ENCODE measurements around the gene CMIP.
"Not testable (repeated sequence)": the region's sequence is repeated elsewhere in the genome, so short reads cannot be mapped to it uniquely, and the experiment has no call there.

CMIP gene

DNA sequence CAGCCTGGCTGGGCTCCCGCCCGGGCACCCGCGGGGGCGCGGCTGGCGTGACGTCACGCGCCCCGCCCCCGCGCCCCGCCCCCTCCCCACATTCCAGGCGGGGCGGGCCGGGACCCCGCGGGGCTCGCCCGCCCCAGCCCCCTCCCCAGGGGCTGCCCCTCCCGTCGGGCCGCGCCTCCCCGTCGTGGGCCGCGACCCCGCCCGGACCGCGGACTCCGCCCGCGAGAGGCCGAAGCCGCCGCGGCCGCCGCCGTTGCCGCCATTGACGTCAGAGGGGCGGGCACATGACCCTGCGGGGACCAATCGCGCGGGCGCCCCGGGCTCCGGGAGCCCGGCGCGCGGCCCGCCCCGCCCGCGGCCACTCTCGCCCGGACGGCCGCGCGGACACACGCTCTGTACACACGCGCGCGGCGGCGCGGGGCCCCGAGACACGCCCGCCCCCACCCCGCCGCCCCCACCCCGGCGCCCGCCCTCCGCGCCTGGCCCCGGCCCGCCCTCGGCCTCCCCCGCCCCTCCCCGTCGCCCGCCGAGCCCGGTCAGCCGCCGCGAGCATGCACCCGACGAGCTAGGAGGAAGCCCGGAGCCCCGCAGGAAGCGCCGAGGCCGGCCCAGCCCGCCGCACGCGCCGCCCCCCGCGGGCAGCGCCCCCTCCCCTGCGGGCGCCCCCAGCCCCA is at the start of gene CMIP:
Gene CMIP, plus strand, starts transcription at position 361 of the 674 bp plus-strand sequence.
- DNase-seq (ENCODE audit: low read depth in 3 of 3), result peak; percentile 53 to 69 (median 53)

- DNase-seq (ENCODE audit: low read depth in 3 of 3), result no peak
These were observed 49.5 kb upstream of the CMIP start for GRCh38 chr16:81394966-81395655.

GRCh38 chr16:81397058-81397878 is 47.3 kb upstream of the CMIP start:
- DNase-seq (ENCODE audit: low read depth in 3 of 3), result no peak

- DNase-seq (ENCODE audit: low read depth in 3 of 3), result no peak
These were observed 46.6 kb upstream of the CMIP start for GRCh38 chr16:81397879-81398520.

DNA sequence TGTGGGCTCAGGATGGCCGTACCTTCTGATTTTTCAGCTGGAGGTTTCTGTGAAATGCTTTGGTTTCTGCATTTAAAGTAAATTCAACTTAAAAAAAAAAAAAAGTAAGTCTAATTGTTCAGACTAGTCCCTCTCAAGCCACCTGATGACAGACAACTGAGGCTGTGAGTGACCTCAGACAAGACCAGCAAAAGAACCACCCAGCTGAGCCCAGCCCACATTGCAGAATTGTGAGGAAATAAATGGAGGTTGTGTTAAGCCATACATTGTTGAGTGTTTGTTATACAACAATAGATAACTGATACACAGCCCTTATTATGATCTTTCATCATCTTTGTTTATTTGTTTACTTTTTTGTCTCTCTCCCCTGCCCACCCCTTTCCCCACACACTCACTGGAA is 44.7 kb upstream of the CMIP start:
- no peak for DNase-seq (ENCODE audit: low read depth in 3 of 3)

- DNase-seq (ENCODE audit: low read depth in 3 of 3), result no peak
These were observed 43.3 kb upstream of the CMIP start for GRCh38 chr16:81401035-81401950.

GRCh38 chr16:81403208-81403600 is 41.4 kb upstream of the CMIP start:
- no peak for DNase-seq (ENCODE audit: low read depth in 3 of 3)

- peak; percentile 60 to 76 (median 68) for DNase-seq (ENCODE audit: low read depth in 3 of 3)
These were observed 40.8 kb upstream of the CMIP start for GRCh38 chr16:81403601-81404391.

GRCh38 chr16:81405002-81405401 is 39.6 kb upstream of the CMIP start:
- DNase-seq (ENCODE audit: low read depth in 3 of 3), result not testable (repeated sequence)

DNA sequence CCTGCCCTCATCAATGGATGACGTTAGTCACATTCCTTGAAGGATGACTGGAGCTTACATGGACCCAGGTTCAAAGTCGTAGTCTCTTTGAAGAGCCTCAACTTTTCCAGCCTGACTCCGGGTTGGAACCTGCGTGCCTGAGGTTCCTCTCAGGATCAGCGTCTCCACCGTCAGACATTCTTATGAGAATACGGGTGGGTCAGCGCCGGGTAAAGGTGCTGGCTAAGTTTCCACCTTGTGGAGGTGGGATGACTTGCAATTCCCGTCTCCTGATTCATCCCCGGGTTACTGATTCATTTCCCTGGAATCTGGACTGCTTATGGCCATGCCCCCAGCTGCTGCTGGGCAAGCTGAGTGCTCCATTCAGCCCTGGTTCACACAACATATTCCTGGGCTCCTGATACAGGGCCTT is 38.9 kb upstream of the CMIP start:
- DNase-seq (ENCODE audit: low read depth in 3 of 3), result no peak

- no peak for DNase-seq (ENCODE audit: low read depth in 3 of 3)
These were observed 36.1 kb upstream of the CMIP start for GRCh38 chr16:81408409-81408950.

DNA sequence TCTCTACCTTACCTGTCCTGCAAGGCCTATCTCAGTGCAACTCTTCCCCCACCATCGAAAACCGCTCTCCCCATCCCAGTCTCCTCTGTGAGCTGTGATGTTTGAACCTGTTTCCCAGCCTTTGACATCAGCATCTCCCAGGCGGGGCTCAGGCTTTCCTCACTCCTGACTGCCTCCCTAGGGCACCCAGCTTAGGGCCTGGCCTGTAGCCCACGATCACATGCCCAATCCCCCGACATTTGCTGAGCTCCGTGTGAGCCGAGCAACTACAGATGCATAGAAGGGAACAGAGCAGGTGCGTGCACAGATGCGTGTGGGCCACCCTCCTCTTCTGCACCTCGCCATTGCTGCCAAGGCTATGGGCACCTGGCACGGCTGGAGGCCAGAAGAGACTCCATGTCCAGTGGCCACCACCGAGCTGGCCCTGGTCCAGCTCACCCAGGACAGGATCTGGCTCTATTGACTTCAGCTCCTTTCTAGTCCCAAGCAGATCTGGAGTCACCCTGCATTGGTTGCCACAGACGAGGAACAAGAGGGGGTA is 35.5 kb upstream of the CMIP start:
- DNase-seq (ENCODE audit: low read depth in 3 of 3), result no peak

- DNase-seq (ENCODE audit: low read depth in 3 of 3), result no peak
These were observed 33.8 kb upstream of the CMIP start for GRCh38 chr16:81410643-81411293.

- no peak for DNase-seq (ENCODE audit: low read depth in 3 of 3)
These were observed 31.2 kb upstream of the CMIP start for GRCh38 chr16:81413245-81413990.

DNA sequence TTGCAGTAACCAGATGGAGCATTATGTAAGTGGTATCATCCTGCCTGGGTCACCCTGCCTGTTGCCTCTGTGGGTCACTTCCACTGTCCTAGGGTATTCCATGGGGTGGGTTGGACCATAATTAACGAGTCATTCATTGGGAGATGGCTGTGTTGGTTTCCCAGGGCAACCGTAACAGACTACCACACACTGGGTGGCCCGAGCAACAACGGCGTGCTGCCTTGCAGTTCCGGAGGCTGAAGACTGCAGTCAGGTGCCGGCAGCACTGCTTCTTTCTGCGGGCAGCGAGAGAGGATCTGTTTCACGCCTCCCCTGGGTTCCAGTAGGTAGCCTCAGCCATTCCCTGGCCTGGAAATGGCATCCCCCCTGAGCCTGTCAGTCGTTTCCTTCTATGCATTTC is 28.9 kb upstream of the CMIP start:
- no peak for DNase-seq (ENCODE audit: low read depth in 3 of 3)

GRCh38 chr16:81416749-81417148 is 27.9 kb upstream of the CMIP start:
- no peak for DNase-seq (ENCODE audit: low read depth in 3 of 3)

- DNase-seq (ENCODE audit: low read depth in 3 of 3), result no peak
These were observed 27.4 kb upstream of the CMIP start for GRCh38 chr16:81417210-81417609.

GRCh38 chr16:81419806-81420205 is 24.8 kb upstream of the CMIP start:
- DNase-seq (ENCODE audit: low read depth in 3 of 3), result no peak

All from stimulated activated CD4-positive, alpha-beta T cell treated with anti-CD3 and anti-CD28 coated beads, TNF-alpha, amount 100 ng/mL, for 4 hours (primary cell).